Gastroesophageal sphincter (tissue), 4 donors: ENCODE results near the gene GRID1. TPM values are rescaled to one million over a fixed set of nuclear protein-coding genes. Genes with fewer than 3 reads are reported as not detected.

ENCODE experiments used
- ATAC-seq: fragments of 150-250 bp; one replicate; pipeline ENCODE4 v1.9.1; 2016; ENCODE audit warnings: mild to moderate bottlenecking, moderate library complexity
- H3K27ac ChIP-seq, 4 donors: fragments of 200-600 bp; sonication (generic) in 3 of 4; 1 replicate in 3 of 4; 2 replicates in 1 of 4; pipeline ENCODE4 v1.5.1; 2016 to 2019
- H3K27me3 ChIP-seq: fragments of 200-600 bp; sonication (generic); one replicate; pipeline ENCODE4 v1.5.1; 2019
- H3K36me3 ChIP-seq, 2 donors: fragments of 200-600 bp; sonication (generic); one replicate each; pipeline ENCODE4 v1.5.1; 2019; ENCODE audit warnings: control low read depth in 1 of 2
- H3K4me1 ChIP-seq, 3 donors: fragments of 200-600 bp; sonication (generic); 1 replicate in 2 of 3; 2 replicates in 1 of 3; pipeline ENCODE4 v1.5.1; 2016 to 2019; ENCODE audit warnings: control low read depth in 2 of 3
- H3K4me3 ChIP-seq, 2 donors: fragments of 200-600 bp; sonication (generic); one replicate each; pipeline ENCODE4 v1.5.1; 2019; ENCODE audit warnings: mild to moderate bottlenecking in 1 of 2, moderate library complexity in 1 of 2
- H3K9me3 ChIP-seq, 3 donors: fragments of 200-600 bp; sonication (generic); one replicate each; pipeline ENCODE4 v1.5.1; 2017 to 2019; ENCODE audit warnings: control low read depth in 2 of 3
- CTCF ChIP-seq, 4 experiments: fragments of 200-600 bp in 2 of 4; fragments of 450-650 bp in 2 of 4; sonication (generic) in 1 of 4; IDR thresholded peaks; one replicate each; pipeline ENCODE4 v1.5.1; 2017 to 2019; ENCODE audit warnings: antibody characterized with exemption in 4 of 4, mild to moderate bottlenecking in 2 of 4, moderate library complexity in 2 of 4
- EP300 ChIP-seq: sonication (generic); formaldehyde crosslinking; IDR thresholded peaks from one replicate; pipeline ENCODE4 v1.6.1; 2017; ENCODE audit warnings: antibody characterized with exemption, mild to moderate bottlenecking
- POLR2A ChIP-seq, 2 donors: fragments of 450-650 bp; IDR thresholded peaks; one replicate each; pipeline ENCODE4 v1.6.1; 2017; ENCODE audit warnings: antibody characterized with exemption in 2 of 2, mild to moderate bottlenecking in 2 of 2, moderate library complexity in 1 of 2
- POLR2AphosphoS5 ChIP-seq: sonication (generic); formaldehyde crosslinking; IDR thresholded peaks from one replicate; pipeline ENCODE4 v1.6.1; 2017; ENCODE audit warnings: antibody characterized with exemption
- WGBS, 2 donors: methylation state at CpG; one replicate each; pipeline ENCODE4 v1.1.5; 2018; ENCODE audit warnings: low coverage in 1 of 2; 5-methylcytosine and 5-hydroxymethylcytosine counted together
- total RNA-seq, 4 donors: library from RNA; depleted of rRNA; stranded (reverse); fragments of >200 nt; gene quantifications; one replicate each; pipeline ENCODE4 v1.1.0, GENCODE V29; 2016

GRID1 gene
- total RNA-seq, 4 donors from 2014 or later, result 1.2 to 2.7 (median 1.7) TPM

DNA sequence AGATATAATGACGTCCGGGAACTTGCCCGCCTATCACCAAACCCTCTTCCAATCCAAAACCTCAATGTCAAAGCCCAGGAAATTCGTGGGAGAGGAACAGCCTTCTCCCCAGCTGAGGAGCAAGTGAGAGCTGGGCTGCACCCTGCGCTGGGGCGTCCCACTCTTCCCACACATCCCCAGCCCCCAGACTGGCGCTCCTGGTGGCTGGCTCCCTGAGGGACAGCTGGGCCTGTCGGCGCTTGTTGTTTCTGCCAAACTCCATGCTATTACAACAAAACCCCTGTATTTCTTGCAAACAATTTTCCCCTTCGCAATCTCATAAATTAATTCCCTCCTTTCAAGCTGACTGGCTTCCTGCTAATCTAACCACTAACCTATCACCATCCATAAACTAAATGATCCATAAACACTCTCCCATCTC is 53.0 kb downstream of the GRID1 start:
- 71 to 88% methylated on average over 4 to 5 of the region's 10 CpGs for WGBS, 2 donors
- peaks cover 3% of the 10 kb centered on the region for H3K27me3 ChIP-seq
- H3K4me3 ChIP-seq, result no peak overlapping the region
- H3K4me1 ChIP-seq, result no peaks in the 10 kb centered on the region
- H3K9me3 ChIP-seq, result no peaks in the 10 kb centered on the region
- H3K27ac ChIP-seq, result no peak overlapping the region
- no peak for TF ChIP-seq POLR2AphosphoS5
- no peak for TF ChIP-seq EP300
- no peak for TF ChIP-seq CTCF (IDR thresholded peaks at IDR 0.05)
- TF ChIP-seq POLR2A (IDR thresholded peaks at IDR 0.05), result no peak
- ATAC-seq, result no peak
- H3K36me3 ChIP-seq, result no peaks in the 10 kb centered on the region

GRCh38 chr10:86312701-86313270 is 53.8 kb downstream of the GRID1 start:
- Histone ChIP-seq H3K27me3 (peaks cover 3% of the 10 kb centered on the region), H3K27ac (no peak overlapping the region), H3K9me3 (no peaks in the 10 kb centered on the region), H3K4me3 (no peak overlapping the region), H3K4me1 (no peaks in the 10 kb centered on the region), H3K36me3 (no peaks in the 10 kb centered on the region)
- WGBS, 2 donors, result 57 to 68% methylated on average over 1 to 4 of the region's 5 CpGs
- no peak for TF ChIP-seq EP300
- TF ChIP-seq POLR2A (IDR thresholded peaks at IDR 0.05), result no peak
- no peak for TF ChIP-seq POLR2AphosphoS5
- TF ChIP-seq CTCF (IDR thresholded peaks at IDR 0.05), result no peak
- ATAC-seq, result no peak

GRCh38 chr10:86311906-86312305 is 54.7 kb downstream of the GRID1 start:
- Histone ChIP-seq H3K27ac (no peak overlapping the region), H3K36me3 (no peaks in the 10 kb centered on the region), H3K27me3 (peaks cover under 1% of the 10 kb centered on the region), H3K4me1 (no peaks in the 10 kb centered on the region), H3K9me3 (no peaks in the 10 kb centered on the region), H3K4me3 (no peak overlapping the region)
- TF ChIP-seq POLR2A (IDR thresholded peaks at IDR 0.05) (no peak), EP300 (no peak), POLR2AphosphoS5 (no peak), CTCF (IDR thresholded peaks at IDR 0.05) (no peak)
- no CpG with 5 or more reads among the region's 1 CpG for WGBS, 2 donors
- ATAC-seq, result no peak

- no peaks in the 10 kb centered on the region for H3K4me1 ChIP-seq
- H3K4me3 ChIP-seq, result no peak overlapping the region
- H3K9me3 ChIP-seq, result no peaks in the 10 kb centered on the region
- no peak overlapping the region for H3K27ac ChIP-seq
- H3K36me3 ChIP-seq, result no peaks in the 10 kb centered on the region
- TF ChIP-seq POLR2A (IDR thresholded peaks at IDR 0.05) (no peak), POLR2AphosphoS5 (no peak), CTCF (IDR thresholded peaks at IDR 0.05) (no peak), EP300 (no peak)
- no peaks in the 10 kb centered on the region for H3K27me3 ChIP-seq
- no peak for ATAC-seq
- WGBS, 2 donors, result no CpG with 5 or more reads among the region's 3 CpGs
These were observed 55.4 kb downstream of the GRID1 start for GRCh38 chr10:86311190-86311589.

GRCh38 chr10:86310702-86311101 is 55.9 kb downstream of the GRID1 start:
- TF ChIP-seq EP300 (no peak), POLR2AphosphoS5 (no peak), POLR2A (IDR thresholded peaks at IDR 0.05) (no peak), CTCF (IDR thresholded peaks at IDR 0.05) (no peak)
- H3K36me3 ChIP-seq, result no peaks in the 10 kb centered on the region
- WGBS, 2 donors, result 11 to 20% methylated on average over 1 of the region's 1 CpG
- H3K9me3 ChIP-seq, result no peaks in the 10 kb centered on the region
- no peak overlapping the region for H3K27ac ChIP-seq
- no peak for ATAC-seq
- H3K4me3 ChIP-seq, result no peak overlapping the region
- peaks cover 3% of the 10 kb centered on the region for H3K27me3 ChIP-seq
- H3K4me1 ChIP-seq, result no peaks in the 10 kb centered on the region
